ENCODE results near the gene LTF. TPM values are rescaled to one million over a fixed set of nuclear protein-coding genes. Genes with fewer than 3 reads are reported as not detected.
"Not testable (repeated sequence)": the region's sequence is repeated elsewhere in the genome, so short reads cannot be mapped to it uniquely, and the experiment has no call there.

Gene LTF
- total RNA-seq, 1 experiment from 2014 or later, result not detected

DNA sequence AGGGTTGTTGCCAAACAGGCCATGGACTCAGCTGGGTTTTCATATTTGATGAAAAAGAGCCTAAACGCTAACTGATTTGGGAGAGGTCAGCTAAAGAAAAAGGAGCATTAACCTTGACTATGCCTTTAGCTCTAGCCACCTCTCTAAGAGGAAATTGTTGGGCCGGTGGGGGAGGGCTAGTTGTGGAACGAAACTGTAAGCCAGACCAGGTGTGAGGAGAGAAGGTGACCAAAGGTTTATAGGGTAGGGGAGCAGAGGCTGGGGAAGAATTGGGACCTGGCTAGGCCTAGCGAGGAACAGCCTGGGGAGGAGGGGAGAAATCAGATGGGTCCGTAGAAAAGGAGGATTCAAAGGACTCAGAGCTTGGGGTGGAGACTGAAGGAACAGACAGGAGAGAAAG, 73.2 kb downstream of the LTF start:
- intact Hi-C loops (cut with micrococcal nuclease); POLR2A ChIA-PET; H2AFZ ChIP-seq (ENCODE audit: low read depth, low read length, poor library complexity, severe bottlenecking); H3K79me2 ChIP-seq (ENCODE audit: insufficient read depth, low read length); H3K27ac ChIP-seq (ENCODE audit: low read depth, low read length); H3K9me3 ChIP-seq (ENCODE audit: control insufficient read depth in 1 of 2, insufficient read depth in 1 of 2, low read depth in 1 of 2, low read length in 2 of 2); H3K4me3 ChIP-seq (replicated peaks in 1 of 2; ENCODE audit: low read depth in 1 of 2, low read length in 2 of 2); H3K4me2 ChIP-seq (ENCODE audit: low read length); CTCF ChIA-PET; H4K20me1 ChIP-seq (ENCODE audit: insufficient read depth); DNase-seq (ENCODE audit: low read depth, low spot score); H3K27me3 ChIP-seq (ENCODE audit: insufficient read depth, low read length); RAD21 ChIA-PET (ENCODE audit: low non-redundant PET in 1 of 2, low total read pairs in 2 of 2, uncharacterized antibody in 2 of 2, unreplicated experiment in 2 of 2); BruUV-seq (replicated peaks); H3K36me3 ChIP-seq (ENCODE audit: control insufficient read depth in 1 of 2, insufficient read depth in 2 of 2, low read length in 2 of 2); H3K4me1 ChIP-seq (ENCODE audit: control insufficient read depth in 1 of 2, insufficient read depth in 2 of 2, low read length in 2 of 2); ATAC-seq; H3K9ac ChIP-seq (ENCODE audit: low read length); H3K9me2 ChIP-seq (ENCODE audit: insufficient read depth): not testable (repeated sequence)

DNA sequence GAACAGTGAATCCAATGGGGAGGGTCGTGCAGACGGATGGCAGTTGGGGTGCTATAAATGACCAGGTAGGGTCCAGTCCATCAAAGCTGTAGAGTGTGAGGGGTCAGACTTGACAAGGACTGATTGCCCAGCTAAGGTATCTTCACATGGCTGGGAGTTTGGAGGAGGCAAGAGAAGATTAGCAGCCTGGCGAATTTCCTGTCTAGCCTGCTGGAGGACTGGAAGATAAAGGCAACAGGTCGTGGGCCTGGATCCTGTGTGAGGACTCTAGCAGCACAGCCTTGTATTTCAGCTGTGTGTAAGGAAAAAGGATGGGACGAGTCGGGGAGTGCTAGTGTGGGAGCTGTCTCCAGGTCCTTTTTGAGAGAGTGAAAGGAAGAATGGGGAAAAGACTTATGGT, 75.4 kb downstream of the LTF start:
- H4K20me1 ChIP-seq (ENCODE audit: insufficient read depth), result no peaks in the 10 kb centered on the region
- no peak overlapping the region for H3K9ac ChIP-seq (ENCODE audit: low read length)
- DNase-seq (ENCODE audit: low read depth, low spot score) (no peak), ATAC-seq (no peak)
- no peaks in the 10 kb centered on the region for H3K27me3 ChIP-seq (ENCODE audit: insufficient read depth, low read length)
- no peaks in the 10 kb centered on the region for H3K9me2 ChIP-seq (ENCODE audit: insufficient read depth)
- ChIA-PET CTCF (no interaction called here), POLR2A (no interaction called here), RAD21 (ENCODE audit: low non-redundant PET in 1 of 2, low total read pairs in 2 of 2, uncharacterized antibody in 2 of 2, unreplicated experiment in 2 of 2) (no interaction called here)
- peaks cover 0 to 7% of the 10 kb centered on the region in 2 experiments; a peak in 2 of 4 replicates for H3K4me1 ChIP-seq (ENCODE audit: control insufficient read depth in 1 of 2, insufficient read depth in 2 of 2, low read length in 2 of 2)
- no peaks in the 10 kb centered on the region for H3K9me3 ChIP-seq (ENCODE audit: control insufficient read depth in 1 of 2, insufficient read depth in 1 of 2, low read depth in 1 of 2, low read length in 2 of 2)
- no peak overlapping the region for H2AFZ ChIP-seq (ENCODE audit: low read depth, low read length, poor library complexity, severe bottlenecking)
- H3K4me3 ChIP-seq (replicated peaks in 1 of 2; ENCODE audit: low read depth in 1 of 2, low read length in 2 of 2), result no peak overlapping the region
- H3K79me2 ChIP-seq (ENCODE audit: insufficient read depth, low read length), result no peaks in the 10 kb centered on the region
- intact Hi-C loops (cut with micrococcal nuclease), result no loop called here
- H3K4me2 ChIP-seq (ENCODE audit: low read length), result no peak overlapping the region
- no peaks in the 10 kb centered on the region for H3K36me3 ChIP-seq (ENCODE audit: control insufficient read depth in 1 of 2, insufficient read depth in 2 of 2, low read length in 2 of 2)
- BruUV-seq (replicated peaks), result no TSS peak
- TF ChIP-seq ELF1 (IDR thresholded peaks at IDR 0.05; ENCODE audit: borderline replicate concordance, low read depth) (no peak), ZNF274 (IDR thresholded peaks at IDR 0.05; ENCODE audit: low read depth, low read length) (no peak), RAD21 (IDR thresholded peaks at IDR 0.05; ENCODE audit: low read depth) (no peak), JUND (IDR thresholded peaks at IDR 0.05) (no peak), TCF7L2 (IDR thresholded peaks at IDR 0.05; ENCODE audit: borderline replicate concordance, extremely low read depth, insufficient read depth, insufficient read length) (no peak), POLR2AphosphoS5 (IDR thresholded peaks at IDR 0.05; ENCODE audit: low read depth, low read length) (no peak), SP1 (IDR thresholded peaks at IDR 0.05; ENCODE audit: low read depth) (no peak), SRF (IDR thresholded peaks at IDR 0.05; ENCODE audit: low read depth) (no peak), YY1 (IDR thresholded peaks at IDR 0.05; ENCODE audit: extremely low read depth, insufficient replicate concordance, low read depth, low read length) (no peak)
- TF ChIP-seq, protein P1, sequence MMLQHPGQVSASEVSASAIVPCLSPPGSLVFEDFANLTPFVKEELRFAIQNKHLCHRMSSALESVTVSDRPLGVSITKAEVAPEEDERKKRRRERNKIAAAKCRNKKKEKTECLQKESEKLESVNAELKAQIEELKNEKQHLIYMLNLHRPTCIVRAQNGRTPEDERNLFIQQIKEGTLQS (IDR thresholded peaks at IDR 0.05), result no peak
- TF ChIP-seq, protein P2, sequence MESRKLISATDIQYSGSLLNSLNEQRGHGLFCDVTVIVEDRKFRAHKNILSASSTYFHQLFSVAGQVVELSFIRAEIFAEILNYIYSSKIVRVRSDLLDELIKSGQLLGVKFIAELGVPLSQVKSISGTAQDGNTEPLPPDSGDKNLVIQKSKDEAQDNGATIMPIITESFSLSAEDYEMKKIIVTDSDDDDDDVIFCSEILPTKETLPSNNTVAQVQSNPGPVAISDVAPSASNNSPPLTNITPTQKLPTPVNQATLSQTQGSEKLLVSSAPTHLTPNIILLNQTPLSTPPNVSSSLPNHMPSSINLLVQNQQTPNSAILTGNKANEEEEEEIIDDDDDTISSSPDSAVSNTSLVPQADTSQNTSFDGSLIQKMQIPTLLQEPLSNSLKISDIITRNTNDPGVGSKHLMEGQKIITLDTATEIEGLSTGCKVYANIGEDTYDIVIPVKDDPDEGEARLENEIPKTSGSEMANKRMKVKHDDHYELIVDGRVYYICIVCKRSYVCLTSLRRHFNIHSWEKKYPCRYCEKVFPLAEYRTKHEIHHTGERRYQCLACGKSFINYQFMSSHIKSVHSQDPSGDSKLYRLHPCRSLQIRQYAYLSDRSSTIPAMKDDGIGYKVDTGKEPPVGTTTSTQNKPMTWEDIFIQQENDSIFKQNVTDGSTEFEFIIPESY (IDR thresholded peaks at IDR 0.05; ENCODE audit: extremely low read depth, insufficient replicate concordance, low read length), result no peak
- no peak overlapping the region for H3K27ac ChIP-seq (ENCODE audit: low read depth, low read length)

DNA sequence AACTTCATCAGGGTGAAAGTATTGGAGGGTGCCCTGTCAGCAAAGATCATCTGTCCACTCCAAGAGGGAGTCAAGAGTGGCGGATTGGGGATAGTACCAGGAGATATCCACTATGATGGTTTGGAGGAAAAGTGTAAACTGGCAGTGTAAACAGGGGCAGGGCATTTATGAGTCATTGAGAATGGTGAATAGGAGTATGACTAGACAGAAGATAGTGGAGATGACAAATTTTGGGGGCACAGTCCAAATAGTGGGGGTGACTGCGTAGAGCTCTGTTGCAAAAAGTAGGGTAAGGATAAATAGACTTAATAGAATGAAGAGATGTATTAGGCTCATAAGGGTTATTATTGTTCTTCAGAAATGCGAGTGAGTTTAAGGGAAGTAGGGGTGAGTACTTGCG, 75.9 kb downstream of the LTF start:
- H3K9me2 ChIP-seq (ENCODE audit: insufficient read depth); DNase-seq (ENCODE audit: low read depth, low spot score); POLR2A ChIA-PET; H3K79me2 ChIP-seq (ENCODE audit: insufficient read depth, low read length); H3K9me3 ChIP-seq (ENCODE audit: control insufficient read depth in 1 of 2, insufficient read depth in 1 of 2, low read depth in 1 of 2, low read length in 2 of 2); H2AFZ ChIP-seq (ENCODE audit: low read depth, low read length, poor library complexity, severe bottlenecking); H4K20me1 ChIP-seq (ENCODE audit: insufficient read depth); BruUV-seq (replicated peaks); H3K27ac ChIP-seq (ENCODE audit: low read depth, low read length); H3K27me3 ChIP-seq (ENCODE audit: insufficient read depth, low read length); H3K4me2 ChIP-seq (ENCODE audit: low read length); CTCF ChIA-PET; H3K9ac ChIP-seq (ENCODE audit: low read length); H3K4me1 ChIP-seq (ENCODE audit: control insufficient read depth in 1 of 2, insufficient read depth in 2 of 2, low read length in 2 of 2); RAD21 ChIA-PET (ENCODE audit: low non-redundant PET in 1 of 2, low total read pairs in 2 of 2, uncharacterized antibody in 2 of 2, unreplicated experiment in 2 of 2); H3K36me3 ChIP-seq (ENCODE audit: control insufficient read depth in 1 of 2, insufficient read depth in 2 of 2, low read length in 2 of 2); intact Hi-C loops (cut with micrococcal nuclease); ATAC-seq; H3K4me3 ChIP-seq (replicated peaks in 1 of 2; ENCODE audit: low read depth in 1 of 2, low read length in 2 of 2): not testable (repeated sequence)
